Activated T-helper 9 cell treated with anti-CD3 and anti-CD28 coated beads, Interleukin-2, amount 50 U/mL, for 16 hours (primary cell): ENCODE measurements around the gene ADAM22.

Experiments used
- DNase-seq: peaks from one replicate; pipeline ENCODE4 v3.0.0-alpha.2; 2020; ENCODE audit warnings: low read depth

Gene ADAM22

DNA sequence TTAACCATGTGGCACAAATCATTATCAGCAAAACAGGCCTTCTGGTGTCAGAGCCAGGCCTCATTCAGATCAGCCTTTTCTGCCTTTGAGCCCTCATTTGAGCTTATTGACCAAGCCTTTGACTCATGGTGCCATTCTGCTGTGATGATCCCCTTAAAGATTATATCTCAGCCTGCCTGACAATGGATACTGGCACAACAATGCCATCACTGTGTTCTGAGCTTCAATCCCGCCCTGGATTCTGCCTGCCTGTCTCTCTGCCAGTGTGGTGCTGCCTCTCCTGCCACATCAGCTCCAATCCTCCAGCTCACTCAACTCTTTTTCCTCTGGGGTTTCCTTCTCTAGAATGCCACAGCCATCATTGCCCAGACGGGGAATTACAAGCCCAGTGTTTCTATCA, 233.2 kb downstream of the ADAM22 start:
- no peak for DNase-seq

DNA sequence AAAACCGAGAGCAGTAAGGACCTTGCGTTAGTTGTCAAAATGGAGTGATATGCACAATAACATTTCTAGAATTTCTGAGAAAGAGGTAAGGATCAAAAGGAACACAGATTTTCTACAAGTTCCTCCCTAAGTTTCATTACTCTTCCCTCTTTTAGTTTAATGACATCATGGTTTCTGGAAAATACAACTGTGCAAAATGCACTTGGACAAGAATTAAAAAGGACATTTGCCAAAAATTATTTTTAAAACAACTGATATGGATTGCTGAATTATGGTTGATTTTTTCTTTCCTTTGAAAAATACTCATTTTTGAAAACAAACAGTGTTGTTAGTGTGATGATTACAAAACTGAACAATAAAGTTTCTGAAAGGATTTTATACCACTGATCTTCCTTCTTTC, 233.7 kb downstream of the ADAM22 start:
- DNase-seq, result no peak

DNA sequence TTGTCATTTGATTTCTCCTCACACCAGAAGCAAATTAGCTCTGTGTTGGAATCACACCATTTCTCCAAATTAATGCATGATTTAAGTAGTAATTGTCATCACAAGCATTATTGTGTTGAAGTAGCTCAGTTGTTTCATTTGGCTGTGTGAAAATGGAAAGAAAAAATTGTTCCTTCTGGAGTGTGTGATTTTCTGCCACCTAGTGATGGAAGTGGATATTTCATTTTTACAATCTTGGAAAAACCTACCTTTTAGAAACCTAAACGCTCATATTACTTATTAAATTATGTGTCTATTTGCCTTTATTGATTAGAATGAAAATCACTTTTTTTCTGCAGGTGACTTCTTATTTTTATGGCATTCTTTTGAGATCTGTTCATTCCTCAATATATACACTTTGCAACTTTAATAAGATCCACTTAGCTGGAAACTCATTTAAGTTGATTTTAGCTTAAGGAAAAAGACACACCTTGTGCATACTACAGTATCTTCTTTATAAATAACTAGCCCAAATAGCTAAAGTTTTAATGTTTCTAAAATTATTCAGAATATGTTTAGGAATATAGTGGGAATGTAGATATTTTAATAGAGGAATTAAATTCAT, 235.8 kb downstream of the ADAM22 start:
- DNase-seq, result no peak

DNA sequence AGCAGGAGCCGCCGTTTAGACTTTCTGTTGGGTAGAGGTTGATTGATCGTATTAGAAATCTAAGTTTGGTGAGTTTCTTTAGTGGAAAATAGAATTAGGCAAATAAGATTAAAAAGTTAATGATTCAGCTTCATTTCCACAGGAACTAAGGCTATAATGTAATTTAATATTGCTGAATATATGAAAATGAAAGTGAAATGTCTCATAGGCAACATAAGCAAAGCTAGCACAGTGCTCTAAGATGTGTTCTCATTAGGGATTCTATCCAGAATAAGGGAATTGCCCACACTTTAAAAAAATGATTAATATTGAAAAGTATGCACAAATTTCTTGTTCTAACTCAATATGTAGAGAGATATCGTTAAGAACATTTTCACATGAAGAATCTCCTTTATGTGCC, 238.8 kb downstream of the ADAM22 start:
- no peak for DNase-seq

DNA sequence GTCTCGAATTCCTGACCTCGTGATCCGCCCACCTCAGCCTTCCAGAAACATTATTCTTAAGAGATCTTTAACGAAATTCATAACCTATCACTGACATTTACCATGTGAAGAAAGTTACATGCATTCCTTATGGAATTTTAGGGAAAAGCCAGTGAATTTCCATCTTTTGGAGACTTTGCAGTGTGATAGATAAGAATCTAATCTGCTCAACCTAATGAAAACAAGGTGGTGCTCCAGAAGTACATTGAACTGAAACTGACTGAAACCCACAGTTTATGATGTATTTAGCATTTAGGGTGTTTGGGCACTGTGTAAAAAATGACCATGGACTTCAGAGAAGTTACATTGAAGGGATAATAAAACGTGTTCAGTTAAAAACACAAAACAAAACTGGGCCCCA, 242.1 kb downstream of the ADAM22 start:
- DNase-seq, result no peak

DNA sequence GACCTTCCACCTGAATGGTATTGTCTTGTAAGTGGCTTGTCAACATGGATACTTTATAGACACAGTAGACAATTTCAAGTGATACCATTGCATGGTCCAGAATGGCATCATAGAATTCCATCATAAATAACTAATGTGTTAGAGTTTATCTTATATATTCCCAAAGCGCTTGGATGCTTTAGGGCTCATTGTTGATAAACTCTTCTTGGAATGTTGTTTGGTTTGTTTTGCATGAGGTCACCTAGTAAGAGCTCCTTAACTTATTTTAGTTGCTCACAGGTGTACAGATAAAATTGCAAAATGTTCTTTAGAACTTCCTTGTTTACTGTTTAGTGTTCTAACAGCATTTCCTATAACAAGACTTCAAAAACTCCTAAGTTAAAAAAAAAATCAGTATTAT, 249.0 kb downstream of the ADAM22 start:
- no peak for DNase-seq

DNA sequence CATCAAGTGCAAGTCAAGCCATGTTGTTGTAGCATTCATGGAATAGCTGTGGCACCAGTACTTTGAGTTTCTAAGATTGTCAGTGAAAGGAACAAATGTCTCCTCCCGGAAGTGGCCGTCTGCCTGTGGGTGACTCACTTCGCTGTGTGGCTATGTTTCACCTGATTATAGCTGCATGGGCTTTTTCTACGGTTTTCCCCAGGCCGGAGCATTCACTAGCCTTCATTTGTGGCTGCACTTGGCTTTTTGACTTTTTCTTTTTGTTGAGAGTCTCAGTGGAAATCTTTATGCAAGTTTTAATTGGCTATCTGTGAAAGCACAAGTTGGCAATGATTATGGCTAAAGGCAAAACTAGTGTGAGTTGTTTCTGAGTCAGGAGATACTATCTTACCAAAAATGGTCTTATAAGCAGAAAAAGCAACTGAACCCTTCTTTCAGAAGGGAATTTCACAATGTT, 250.8 kb downstream of the ADAM22 start:
- no peak for DNase-seq

DNA sequence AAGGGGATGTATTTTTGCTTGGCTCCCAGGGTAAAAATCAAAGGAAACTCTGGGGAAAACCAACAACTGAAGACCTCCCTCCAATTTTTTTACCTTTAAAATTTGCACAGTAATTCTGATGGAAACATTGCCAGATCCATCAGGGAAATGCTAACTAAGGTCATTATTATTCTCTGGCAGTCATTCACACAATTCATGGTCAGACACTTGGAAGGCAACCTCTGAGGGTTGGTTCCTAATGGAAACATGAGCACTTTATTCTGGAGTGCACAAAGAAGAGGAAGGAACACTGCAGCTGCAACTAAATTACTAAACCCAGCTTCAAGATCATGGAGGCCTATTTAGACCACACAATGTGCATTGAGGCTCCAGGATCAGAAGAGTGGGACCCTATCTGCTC, 251.6 kb downstream of the ADAM22 start:
- no peak for DNase-seq

DNA sequence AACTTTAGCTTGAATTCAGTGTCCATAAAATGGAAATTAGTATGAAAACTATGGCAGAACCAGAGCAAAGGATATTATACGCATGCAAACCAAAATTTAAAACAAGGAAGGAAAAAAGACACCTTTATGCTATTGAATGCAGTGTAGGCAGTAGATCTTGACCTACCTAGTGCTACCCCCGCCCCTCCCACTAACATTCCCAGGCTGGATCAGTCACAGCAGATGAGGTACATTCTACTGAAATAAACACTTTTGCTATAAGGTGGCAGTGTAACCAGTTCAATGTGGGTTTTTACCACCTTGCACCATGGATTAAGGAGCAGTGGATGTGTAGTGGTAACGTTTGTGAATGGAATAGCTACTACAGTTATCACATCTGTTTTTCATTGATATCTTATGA, 257.9 kb downstream of the ADAM22 start:
- no peak for DNase-seq

DNA sequence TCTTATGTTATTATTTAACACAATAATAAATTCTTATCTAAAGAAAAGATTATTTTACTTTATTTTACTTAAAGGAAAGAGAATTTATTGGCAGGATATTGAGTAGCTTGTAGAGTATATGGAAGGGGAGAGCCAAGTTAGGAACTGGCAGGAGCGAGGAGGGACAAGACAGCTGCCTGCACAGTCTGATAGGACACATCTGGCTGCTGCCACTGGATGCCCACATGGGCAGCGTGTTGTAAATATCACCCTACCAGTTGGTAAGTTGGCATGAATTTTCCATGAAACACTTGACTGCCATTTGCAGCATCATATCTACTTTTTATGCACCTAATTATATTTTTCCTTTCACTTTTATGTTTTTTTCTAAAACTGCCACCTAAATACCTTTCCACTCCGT, 266.2 kb downstream of the ADAM22 start:
- no peak for DNase-seq

DNA sequence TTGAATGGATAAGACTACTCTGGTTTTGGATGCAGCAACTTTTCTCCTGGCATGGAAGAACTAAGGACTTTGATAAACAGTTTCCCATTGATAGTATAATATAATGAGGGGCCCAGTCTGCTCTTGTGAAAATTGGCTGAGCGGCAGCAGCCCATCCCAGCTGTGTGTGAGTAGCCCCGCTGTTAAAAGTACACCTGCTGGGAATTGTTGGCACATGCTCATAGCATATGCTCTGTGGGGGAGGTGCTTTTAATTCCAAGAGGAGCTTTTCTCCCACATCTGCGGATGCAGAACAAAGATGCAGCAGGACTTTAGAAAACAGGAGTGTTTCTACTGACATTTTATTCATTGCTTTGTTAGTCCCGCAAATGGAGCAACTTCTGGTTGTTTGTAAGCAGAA, 266.7 kb downstream of the ADAM22 start:
- no peak for DNase-seq

DNA sequence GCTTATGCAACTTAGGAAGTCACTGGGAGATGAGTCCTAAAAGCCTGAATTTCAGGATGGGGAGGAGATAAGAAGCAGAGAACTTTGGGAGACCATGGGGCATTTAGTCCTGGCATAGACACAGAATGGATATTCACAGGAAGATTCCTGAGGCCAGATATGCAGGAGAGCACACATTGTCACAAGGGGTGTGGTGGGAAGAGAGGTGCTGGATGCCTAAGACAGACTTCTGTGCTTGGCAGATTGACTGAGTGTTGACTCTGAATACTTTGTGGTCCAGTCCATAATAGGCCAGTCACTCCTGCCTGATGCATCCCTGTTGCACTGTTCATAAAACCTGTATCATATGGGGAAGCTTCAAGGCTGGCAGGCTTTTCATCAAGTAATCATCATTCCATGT, 267.3 kb downstream of the ADAM22 start:
- no peak for DNase-seq

DNA sequence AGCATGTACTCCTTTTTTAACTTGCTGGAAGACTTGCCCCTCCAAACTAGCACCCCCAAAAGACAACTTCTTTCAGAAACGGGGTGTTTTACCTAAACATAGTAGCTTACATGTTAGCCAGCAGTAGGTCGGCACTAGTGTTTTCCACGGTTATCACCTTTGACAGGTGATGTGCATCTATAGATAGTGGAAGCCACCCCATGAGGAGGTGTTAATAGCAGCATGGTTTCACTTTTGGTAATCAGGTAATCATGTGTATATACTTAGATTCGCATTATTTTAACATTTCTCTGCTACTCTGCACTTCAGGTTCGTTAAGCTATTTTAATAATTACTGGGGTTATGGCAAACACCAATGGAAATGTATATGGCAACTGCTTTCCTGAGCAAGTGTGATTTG, 268.2 kb downstream of the ADAM22 start:
- no peak for DNase-seq

DNA sequence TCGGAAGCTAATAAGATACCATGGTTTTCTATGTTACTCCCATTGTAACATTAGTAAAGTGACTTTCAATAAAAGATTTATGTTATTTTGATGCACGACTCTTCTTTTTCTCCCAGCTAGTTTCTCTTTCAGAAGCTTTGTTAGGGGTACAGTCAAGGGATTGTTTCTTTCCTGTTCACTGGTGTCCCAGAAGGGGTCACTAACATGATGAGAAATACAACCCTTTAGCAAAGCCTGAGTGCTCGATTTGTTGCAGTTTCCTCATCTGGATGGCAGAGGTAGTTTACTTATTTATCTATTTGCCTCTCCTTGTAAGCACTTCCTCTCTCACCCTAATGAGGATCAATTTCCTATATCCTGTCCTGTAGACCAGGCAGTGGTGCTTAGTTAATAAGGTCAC, 268.7 kb downstream of the ADAM22 start:
- DNase-seq, result no peak

DNA sequence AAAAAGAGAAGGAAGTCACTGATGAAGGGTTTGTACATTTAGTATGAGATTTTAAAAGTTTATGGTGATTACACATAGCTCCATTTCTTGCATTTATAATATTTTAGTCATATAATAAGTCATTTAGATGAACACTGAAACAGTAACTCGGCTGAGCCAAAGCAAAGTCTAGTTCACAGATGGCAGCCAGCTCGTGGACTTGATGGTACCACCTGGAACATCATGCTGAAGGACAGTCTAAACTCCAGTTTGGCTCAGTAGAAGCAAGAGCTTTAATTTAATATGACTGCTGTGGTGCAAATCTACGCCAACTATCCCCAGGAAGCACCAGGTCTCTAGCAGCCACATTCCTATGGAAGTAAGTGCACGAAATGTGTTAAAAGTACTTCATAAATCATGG, 269.4 kb downstream of the ADAM22 start:
- no peak for DNase-seq

DNA sequence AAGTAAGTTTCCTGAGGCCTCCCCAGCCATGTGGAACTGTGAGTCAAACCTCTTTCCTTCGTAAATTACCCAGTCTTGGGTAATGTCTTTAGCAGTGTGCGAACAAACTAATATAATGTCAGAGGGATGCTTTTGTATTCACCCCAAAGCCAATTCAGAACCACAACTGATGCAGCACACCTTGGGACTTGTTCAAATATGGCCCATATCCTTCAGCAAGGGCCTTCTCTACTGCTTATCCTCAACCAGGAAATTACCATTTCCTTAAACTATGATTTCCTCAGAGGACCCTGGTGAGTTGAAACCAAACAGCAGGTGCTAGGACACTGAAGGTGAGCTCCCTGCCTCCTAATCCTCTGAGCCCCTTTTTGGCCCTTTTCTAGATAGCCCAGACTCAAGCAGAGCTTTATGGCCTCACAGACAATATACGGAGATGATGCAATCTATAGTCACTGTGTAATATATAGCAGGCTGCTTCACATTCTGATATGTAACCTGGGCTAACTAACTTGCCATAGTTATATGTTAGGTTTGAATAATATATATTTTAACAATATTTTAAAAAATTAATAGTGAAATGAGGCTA, 270.6 kb downstream of the ADAM22 start:
- no peak for DNase-seq

DNA sequence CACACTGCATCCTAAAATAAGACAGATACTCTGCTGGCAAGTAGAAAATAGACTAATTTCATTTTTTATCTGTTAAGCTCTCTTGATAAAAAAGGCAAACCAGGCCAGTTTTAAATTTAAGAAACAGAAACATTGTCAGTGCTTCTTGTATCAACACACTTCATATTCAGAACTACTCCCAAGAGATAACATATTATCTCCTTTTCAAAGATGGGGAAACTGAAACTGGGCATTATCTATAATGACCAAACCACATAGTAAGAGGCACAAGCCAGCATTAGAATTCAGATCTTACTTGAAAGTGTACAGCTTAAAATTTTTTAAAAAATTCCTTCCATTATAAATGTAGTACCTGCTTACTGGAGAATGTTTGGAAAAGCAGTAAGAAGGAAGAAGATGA, 271.1 kb downstream of the ADAM22 start:
- no peak for DNase-seq

DNA sequence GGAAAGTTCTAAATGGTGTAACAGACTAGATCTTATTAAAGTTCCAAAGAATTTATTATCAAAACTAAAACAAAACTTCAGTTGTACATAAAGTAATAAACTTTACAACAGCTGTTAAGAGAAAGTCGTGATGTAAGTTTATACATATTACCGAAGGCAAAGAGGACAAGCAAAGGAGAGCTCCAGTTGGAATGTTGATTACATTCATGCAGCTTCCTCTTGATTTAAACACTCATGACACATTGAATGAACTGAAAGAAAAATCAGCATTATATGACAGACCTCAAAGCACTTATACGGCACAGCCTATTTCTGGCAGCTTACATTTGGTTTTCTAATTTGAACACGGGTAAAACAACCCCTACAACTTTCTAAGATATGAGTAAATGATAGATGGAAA, 272.2 kb downstream of the ADAM22 start:
- no peak for DNase-seq

DNA sequence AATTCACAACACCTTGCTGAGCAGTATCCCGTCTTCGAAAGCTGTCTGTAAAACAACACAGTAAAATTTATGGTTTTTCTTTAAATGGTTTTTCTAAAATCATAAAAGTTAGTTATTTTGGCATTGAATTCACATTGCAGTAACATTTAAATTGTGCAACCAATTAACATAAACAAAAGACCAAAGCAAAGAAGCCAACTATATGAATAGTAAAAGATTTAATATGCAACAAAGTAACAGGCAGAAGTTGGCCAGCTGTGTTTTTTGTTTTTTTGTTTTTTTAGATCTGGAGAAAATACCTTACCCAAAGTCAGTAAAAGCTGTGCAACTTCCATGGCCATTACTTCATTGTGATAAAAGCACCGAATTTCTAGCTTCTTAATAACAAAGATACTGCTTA, 274.5 kb downstream of the ADAM22 start:
- DNase-seq, result no peak

DNA sequence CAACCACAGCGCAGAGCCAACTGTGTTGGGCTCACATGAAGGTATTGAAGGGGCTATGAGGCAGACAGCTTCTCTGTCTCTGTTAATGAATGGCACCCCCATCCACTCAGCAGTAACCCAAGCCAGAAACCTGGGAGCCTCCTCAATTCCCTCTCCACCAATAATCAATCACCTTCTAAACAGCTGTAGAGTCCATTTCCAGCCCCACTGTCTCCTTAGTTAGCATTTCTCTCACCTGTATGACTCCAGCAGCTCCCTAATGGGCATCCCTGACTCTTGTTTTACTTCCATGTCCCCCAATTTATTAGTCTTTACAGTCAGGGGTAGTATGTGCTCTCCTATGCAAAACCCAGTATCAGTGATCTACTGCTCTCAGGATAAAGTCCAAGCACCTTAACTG, 278.9 kb downstream of the ADAM22 start:
- DNase-seq, result no peak

DNA sequence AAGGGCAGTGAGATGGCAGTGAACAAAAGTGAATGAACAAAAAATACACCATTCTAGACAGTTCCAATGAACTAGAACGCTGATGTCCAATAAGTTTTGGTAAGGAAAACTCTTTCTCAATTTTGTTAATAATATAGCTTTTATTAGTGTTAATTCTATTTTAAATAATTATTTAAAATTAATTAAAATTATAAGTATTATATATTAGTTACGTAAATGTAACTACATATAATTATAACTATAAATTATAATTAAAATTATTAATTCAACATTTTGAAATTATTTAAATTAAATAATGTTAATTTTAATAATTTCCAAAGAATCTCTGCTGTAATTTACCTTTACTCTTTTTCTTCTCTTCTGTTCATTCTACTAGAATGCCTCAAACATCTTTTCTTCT, 280.4 kb downstream of the ADAM22 start:
- no peak for DNase-seq

DNA sequence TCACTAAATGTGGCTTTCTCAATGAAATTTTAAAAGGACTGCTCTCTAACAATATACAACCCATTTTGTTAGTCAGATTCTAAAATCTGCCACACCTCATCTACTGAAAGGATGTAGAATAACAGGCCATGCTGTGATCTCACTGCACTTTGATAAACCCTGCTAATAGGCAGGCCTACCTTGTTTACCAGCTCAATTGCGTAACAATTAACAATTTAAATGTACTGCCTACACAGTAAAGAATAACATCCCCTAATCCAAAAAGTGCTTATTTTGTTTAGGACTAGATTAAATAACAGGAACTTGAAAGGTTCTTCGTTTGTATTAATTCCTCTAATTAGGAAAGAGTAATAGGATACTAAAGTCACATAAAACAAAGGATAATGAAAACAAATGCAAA, 281.2 kb downstream of the ADAM22 start:
- DNase-seq, result no peak

DNA sequence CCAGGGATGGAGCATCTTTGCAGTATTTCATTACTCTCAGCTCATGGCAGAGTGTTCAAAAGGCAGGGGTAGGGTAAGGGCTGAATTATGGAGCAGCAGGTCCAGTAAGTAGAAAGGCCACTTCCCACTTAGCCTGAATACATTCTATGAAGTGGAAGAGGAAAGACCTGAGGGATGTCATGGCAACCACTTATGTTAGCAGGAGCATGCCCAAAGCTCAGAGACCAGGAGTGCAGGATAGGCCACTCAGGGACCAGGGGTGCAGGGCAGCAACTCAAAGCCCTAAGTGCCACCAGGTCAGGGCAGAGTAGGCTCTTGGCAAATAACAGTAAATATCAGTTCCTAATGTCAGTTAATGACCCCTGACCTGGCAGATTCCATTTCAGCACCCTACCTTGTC, 282.2 kb downstream of the ADAM22 start:
- DNase-seq, result no peak

DNA sequence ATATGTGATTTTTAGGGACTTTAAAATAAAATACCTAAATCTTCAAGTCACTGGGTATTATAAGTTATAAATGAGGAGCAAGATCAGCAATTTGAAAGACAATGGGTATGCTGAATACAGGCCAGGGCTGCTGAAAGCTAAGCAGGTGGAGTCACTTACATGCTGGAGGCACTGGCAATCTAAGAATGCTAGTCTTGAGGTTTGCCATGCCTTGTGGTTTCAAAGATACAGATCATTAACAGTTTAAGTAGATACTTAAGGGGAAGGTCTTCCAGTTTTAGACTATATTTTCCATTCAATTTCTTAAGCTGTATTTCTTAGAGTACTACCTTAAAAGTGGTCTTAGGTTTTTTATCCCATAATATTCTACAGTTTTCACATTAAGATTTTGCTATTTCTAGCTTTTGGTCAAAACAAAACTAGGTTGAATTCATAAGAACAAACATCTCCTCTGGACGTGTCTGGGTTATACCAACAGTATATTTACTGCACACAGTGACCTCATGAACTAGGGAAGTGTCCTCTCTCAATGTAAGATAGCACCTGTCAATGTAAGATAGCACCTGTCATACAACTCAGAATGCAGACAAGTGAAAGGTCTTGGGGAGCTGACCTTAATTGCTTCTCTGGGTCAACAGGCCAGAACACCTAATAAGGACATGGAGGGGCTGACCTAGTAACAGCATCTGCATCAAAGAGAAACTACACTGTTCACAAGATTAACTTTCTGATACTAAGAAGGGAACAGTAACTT, 283.8 kb downstream of the ADAM22 start:
- DNase-seq, result no peak
